GM12801 (cell line): ENCODE data around the gene SMC2.

ENCODE experiments used
- TF ChIP-seq, protein P1 (sequence below): IDR thresholded peaks from one replicate; pipeline ENCODE4 v1.5.1; 2011; ENCODE audit warnings: control low read depth; ENCODE audit not compliant: insufficient read length; ENCODE audit errors: extremely low read depth

Gene SMC2

DNA sequence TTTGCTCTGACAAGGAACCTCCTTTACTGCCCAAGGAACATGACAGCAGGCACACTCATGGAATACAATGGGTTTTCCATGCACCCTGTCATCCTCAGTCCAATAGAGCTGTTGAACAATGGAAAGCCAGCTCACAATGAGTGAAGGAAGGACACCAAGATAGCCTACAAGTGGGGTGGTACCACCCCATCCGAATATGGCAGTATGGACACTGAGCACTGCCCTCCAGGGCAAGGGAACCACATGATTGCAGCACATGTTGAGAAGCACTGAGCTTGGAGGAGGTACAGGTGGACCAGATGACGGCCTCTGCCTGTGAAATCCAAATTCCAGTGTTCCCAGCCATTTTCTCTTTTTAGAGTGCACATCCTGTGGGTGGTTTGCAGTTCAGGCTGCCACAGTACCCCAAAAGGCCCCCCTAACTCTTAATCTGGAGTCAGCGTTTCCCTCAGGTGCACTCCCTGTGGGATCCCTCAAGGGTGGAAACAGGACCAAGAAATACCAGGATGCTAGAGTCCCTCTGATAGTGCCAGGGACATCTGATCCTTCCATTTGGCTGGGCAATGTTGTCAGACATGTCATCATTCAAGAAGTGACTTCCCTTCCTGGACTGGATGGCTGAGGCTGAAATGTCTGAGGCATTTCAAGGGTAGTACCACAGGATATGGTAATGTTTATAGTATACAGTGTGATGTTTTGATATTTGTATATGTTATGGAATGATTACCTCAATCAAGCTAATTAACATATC lies 48.9 kb downstream of the SMC2 start:
- TF ChIP-seq, protein P1, sequence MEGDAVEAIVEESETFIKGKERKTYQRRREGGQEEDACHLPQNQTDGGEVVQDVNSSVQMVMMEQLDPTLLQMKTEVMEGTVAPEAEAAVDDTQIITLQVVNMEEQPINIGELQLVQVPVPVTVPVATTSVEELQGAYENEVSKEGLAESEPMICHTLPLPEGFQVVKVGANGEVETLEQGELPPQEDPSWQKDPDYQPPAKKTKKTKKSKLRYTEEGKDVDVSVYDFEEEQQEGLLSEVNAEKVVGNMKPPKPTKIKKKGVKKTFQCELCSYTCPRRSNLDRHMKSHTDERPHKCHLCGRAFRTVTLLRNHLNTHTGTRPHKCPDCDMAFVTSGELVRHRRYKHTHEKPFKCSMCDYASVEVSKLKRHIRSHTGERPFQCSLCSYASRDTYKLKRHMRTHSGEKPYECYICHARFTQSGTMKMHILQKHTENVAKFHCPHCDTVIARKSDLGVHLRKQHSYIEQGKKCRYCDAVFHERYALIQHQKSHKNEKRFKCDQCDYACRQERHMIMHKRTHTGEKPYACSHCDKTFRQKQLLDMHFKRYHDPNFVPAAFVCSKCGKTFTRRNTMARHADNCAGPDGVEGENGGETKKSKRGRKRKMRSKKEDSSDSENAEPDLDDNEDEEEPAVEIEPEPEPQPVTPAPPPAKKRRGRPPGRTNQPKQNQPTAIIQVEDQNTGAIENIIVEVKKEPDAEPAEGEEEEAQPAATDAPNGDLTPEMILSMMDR: no peak

- TF ChIP-seq, protein P1: no peak
Observed at GRCh38 chr9:104143550-104143910, 49.4 kb downstream of the SMC2 start.

DNA sequence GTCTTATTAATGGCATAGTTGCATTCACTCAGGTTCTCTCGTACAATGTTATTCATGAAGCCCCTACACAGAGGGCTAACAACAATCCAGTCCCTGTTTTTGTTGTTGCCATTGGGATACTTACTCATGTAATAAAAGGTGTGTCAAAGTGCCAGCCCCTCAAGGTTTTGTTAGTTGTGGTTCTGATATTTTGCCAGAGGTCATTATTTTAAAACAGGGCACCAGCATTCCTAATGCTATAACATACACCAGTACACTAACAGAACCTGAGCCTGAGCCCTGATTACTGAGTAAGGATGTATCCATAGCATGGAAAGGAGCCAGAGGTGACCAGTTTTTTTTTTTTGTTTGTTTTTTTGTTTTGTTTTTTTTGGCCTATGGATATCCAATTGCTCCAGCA lies 50.2 kb downstream of the SMC2 start:
- TF ChIP-seq, protein P1: no peak

GRCh38 chr9:104173067-104173466 lies 79.0 kb downstream of the SMC2 start:
- TF ChIP-seq, protein P1: no peak

- TF ChIP-seq, protein P1: no peak
Observed at GRCh38 chr9:104177003-104177611, 83.0 kb downstream of the SMC2 start.

- TF ChIP-seq, protein P1: no peak
Observed at GRCh38 chr9:104177676-104178075, 83.6 kb downstream of the SMC2 start.
